SK-N-DZ (cell line): ENCODE measurements around the gene PARD3B.
A peak's percentile ranks its signal among the peaks of the same experiment; 100 is the strongest.

Experiments
- DNase-seq: peaks from one replicate; pipeline ENCODE4 v3.0.0-alpha.2; 2015; ENCODE audit warnings: low spot score

PARD3B gene

DNA sequence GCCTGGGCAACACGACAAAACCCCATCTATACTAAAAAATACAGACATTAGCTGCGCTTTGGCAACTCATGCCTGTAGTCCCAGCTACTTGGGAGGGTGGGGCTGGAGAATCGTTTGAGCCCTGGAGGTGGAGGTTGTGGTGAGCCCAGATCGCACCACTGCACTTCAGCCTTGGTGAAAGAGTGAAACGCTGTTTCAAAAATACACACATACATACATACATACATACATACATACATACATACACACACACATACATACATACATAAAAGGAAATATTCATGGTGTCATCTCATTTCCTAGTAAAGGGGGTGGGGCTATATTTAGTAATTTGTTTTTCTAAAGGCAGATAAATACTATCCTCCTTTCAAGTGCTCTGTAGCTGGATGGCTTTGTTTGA is 205.1 kb downstream of the PARD3B start:
- no peak for DNase-seq

DNA sequence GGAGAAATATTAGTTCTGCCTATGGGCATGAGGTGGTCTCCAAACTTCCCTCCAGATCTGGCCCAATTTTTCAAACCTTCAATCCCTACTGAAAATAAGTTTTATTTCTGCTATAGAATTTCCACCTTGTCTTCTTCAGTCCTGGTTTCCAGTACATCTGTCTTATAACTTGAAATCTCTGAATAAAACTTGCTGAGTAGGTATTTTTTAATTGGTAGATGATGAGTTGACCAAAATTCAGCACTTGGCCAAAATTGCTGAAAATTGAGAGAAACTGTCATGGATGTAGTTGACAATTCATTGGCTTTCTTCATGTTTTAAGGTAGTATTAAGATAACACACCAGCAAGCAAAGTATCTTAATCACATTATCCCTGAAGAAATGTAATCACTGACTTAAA is 206.2 kb downstream of the PARD3B start:
- DNase-seq, result no peak

- no peak for DNase-seq
These were observed 208.6 kb downstream of the PARD3B start for GRCh38 chr2:204753841-204754240.

DNA sequence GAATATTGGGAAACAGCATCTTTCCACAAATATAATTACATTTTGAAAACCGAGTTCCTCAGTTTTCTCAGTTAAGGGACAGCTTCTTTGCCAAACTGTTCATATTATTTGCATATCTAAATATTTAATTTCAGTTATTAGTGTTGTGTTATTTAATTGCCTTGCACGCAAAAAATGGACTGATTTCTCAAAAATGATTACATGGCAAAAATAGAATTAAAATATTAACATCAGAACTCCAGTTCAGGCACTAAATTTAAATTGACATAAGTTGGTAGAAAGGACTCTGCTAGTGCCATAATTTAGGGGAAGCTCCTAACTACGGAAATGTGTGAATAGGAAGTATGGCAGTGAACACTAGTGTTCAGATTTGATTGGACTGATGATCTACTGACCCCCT is 209.6 kb downstream of the PARD3B start:
- no peak for DNase-seq

DNA sequence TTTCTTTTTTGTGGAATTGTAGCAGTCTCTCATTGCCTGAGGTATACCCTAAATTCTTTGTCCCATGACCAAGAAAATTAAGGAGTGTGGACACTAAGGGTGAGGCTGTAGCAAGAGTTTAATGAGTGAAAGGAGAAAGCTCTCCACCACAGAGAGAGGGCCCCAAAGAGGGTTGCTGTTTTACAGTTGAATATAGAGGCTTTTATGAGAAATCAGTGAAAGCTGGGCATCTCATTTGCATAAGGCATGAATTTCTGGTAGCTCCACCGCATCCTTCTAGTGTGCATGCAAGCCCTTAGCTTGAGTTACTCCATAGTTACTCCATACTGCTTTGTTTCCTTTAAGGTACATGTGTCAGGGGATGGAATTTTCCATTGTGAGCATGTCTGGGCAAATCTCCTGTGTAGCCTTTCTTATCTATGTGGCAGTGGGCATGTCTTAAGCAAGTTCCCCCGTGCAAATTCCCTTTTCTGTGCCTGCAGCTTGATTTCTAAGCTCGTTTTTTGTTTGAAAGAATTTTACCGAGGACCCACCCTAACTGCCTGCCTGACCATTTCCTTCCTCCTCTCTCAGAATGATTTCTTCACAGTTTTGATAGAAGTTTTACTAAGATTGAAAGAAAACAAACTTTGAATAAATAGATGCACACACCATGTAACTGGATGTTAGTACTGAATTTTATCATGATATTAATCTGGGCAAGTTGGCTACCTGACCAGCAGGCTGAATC is 218.9 kb downstream of the PARD3B start:
- DNase-seq, result no peak

- no peak for DNase-seq
These were observed 225.5 kb downstream of the PARD3B start for GRCh38 chr2:204770735-204771134.

- no peak for DNase-seq
These were observed 226.4 kb downstream of the PARD3B start for GRCh38 chr2:204771721-204772120.

- no peak for DNase-seq
These were observed 227.3 kb downstream of the PARD3B start for GRCh38 chr2:204772546-204772945.

GRCh38 chr2:204775766-204776165 is 230.5 kb downstream of the PARD3B start:
- DNase-seq, result no peak

- DNase-seq, result no peak
These were observed 231.7 kb downstream of the PARD3B start for GRCh38 chr2:204776781-204777559.

GRCh38 chr2:204779771-204780170 is 234.5 kb downstream of the PARD3B start:
- no peak for DNase-seq

DNA sequence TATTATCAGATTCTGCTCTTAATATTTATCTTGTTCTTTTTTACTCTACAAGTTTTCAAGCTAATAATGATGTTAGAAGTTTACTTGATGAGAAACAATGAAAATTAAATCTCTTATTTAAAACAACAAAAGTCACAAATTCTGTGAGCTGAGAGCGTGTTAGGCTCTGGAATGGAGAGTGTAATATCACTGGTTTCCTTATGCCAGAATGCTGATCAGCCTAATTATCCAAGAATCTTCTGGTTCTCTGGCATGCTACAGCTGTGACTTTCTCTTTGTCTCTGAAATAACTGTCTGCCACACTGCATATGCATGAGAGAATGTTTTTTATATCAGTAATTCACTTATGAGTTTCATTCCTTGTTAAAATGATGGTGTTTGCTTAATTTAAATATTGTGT is 236.7 kb downstream of the PARD3B start:
- no peak for DNase-seq

DNA sequence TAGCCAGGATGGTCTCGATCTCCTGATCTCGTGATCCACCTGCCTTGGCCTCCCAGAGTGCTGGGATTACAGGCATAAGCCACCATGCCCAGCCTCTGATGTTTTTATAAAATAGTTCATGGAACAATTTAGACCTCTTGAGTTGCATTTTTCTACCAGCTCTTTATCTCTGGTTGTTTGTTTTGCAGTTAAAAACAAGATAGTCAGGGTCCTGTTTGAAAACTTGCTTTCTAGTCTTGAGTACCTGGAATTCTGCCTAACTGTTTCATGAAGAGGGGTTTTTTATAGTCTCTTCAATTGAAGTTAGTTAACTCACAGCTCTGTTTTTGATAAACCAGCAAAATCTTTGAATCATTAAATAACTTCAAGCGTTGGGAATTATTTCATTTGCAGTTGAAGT is 244.8 kb downstream of the PARD3B start:
- no peak for DNase-seq

GRCh38 chr2:204791230-204791629 is 246.0 kb downstream of the PARD3B start:
- no peak for DNase-seq

GRCh38 chr2:204794624-204795023 is 249.3 kb downstream of the PARD3B start:
- DNase-seq, result no peak

- no peak for DNase-seq
These were observed 249.9 kb downstream of the PARD3B start for GRCh38 chr2:204795156-204795555.

GRCh38 chr2:204796581-204796980 is 251.3 kb downstream of the PARD3B start:
- no peak for DNase-seq

DNA sequence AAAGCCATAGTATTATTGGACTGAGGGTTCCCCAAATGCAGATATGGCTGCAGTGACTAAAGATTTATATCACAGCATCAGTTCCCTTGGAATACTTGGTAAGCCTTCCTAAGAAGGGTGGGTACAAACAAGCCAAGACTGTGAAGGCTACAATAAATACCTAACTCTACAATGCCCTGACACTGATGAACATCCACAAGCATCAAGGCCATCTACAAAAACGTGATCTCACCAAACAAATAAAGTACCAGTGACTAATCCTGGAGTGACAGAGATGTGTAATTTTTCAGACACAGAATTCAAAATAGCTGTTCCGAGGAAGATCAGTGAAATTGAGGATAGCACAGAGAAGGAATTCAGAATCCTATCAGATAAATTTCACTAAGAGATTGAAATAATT is 254.5 kb downstream of the PARD3B start:
- DNase-seq, result no peak

DNA sequence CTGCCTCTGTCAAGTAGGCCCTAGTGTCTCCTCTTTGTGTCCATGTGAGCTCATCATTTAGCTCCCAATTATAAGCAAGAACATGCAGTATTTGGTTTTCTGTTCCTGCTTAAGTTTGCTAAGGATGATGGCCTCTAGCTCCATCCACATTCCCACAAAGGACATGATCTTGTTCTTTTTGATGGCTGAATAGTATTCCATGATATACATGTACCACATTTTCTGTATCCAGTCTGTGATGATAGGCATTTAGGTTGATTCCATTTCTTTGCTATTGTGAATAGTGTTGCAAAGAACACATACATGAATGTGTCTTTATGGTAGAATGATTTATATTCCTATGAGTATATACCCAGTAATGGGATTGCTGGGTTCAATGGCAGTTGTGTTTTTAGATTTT is 263.2 kb downstream of the PARD3B start:
- no peak for DNase-seq

DNA sequence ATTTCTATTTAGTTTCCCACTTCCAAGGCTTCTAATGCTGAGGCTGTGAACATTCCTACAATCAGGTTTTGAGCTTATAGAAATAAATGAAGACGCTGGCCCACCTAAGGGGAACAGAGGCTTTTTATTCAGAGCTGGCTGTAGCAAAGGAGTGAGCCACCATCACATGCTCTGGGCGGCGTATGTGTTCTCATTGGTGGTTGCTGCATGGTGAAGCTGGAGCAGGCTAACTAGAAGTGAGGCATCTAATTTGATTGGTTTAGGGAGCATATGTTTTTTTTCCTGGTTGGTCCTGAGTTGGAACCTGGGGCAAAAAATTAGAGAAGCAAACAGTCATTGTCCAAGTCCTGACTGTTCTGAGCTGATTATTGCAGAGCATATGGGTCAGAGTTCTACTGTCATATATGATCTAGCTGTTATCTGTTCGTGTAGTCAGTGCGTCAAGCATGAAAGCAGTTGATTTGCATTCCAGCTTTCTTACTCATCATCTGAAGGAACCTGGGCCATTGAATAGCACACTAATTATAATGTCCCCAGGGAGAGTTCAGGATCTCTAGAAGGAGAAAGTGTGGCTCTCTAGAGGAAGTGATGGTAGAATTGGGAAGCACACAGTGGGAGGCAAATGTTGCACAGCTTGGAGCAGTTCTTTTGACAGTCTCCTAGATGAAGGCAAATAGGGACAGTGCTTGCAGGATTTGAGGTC is 279.6 kb downstream of the PARD3B start:
- DNase-seq, result peak; percentile 7

DNA sequence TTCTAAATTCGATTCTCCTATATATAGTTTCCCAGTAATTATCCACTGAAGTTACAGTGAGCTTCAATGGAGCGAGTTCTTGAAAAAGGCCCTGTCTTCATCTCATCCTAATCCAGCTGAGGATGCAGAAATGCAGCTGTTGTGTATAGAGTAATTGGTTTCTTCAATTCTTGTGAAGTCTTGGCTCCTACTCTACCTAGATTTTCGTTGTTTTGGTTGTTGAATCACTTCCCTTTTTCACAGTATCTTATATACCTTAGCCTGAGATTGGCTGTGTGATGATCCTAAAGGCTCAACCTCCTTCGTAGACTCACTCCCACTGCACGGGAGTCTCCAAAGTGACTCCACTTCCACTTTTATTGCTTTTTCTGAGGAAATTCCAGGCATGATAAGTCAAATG is 280.4 kb downstream of the PARD3B start:
- DNase-seq, result no peak
